T-helper 1 cell treated with Interleukin-12 subunit alpha and Interleukin-12 subunit beta and Interleukin-4 antibody, amounts not matched to agents 30 ng/mL and 1 ng/mL, for 36 hours (primary cell): ENCODE results near the gene CCDC13. TPM values are rescaled to one million over a fixed set of nuclear protein-coding genes. Genes with fewer than 3 reads are reported as not detected.

Source experiments
- intact Hi-C: fragments of 100-400 bp; cut with micrococcal nuclease; formaldehyde crosslinking; loops from one replicate; pipeline ENCODE4 v1.15.1; 2024
- total RNA-seq: library from RNA; stranded (reverse); gene quantifications from 2 replicates; pipeline ENCODE4 v1.2.3, GENCODE V29; 2022

The CCDC13 gene
- total RNA-seq, 1 donor from 2014 or later = 0.54 TPM

GRCh38 chr3:42736081-42736480, 37.0 kb downstream of the CCDC13 start:
- intact Hi-C loops = no loop called here

GRCh38 chr3:42735615-42736014, 37.4 kb downstream of the CCDC13 start:
- intact Hi-C loops = no loop called here

GRCh38 chr3:42735019-42735418, 38.0 kb downstream of the CCDC13 start:
- intact Hi-C loops = no loop called here

GRCh38 chr3:42734263-42734860, 38.7 kb downstream of the CCDC13 start:
- intact Hi-C loops = no loop called here

- intact Hi-C loops = no loop called here
Measured at GRCh38 chr3:42733501-42734262, 39.4 kb downstream of the CCDC13 start.

- intact Hi-C loops = no loop called here
Measured at GRCh38 chr3:42732829-42733459, 40.1 kb downstream of the CCDC13 start.

- intact Hi-C loops = no loop called here
Measured at GRCh38 chr3:42732196-42732828, 40.7 kb downstream of the CCDC13 start.

GRCh38 chr3:42731476-42732195, 41.4 kb downstream of the CCDC13 start:
- intact Hi-C loops = no loop called here

- intact Hi-C loops = no loop called here
Measured at GRCh38 chr3:42730706-42731420, 42.2 kb downstream of the CCDC13 start.

- intact Hi-C loops = no loop called here
Measured at GRCh38 chr3:42730294-42730693, 42.8 kb downstream of the CCDC13 start.

- intact Hi-C loops = no loop called here
Measured at GRCh38 chr3:42729404-42730145, 43.5 kb downstream of the CCDC13 start.

GRCh38 chr3:42728668-42729364, 44.2 kb downstream of the CCDC13 start:
- intact Hi-C loops = no loop called here

- intact Hi-C loops = no loop called here
Measured at GRCh38 chr3:42728056-42728455, 45.0 kb downstream of the CCDC13 start.

GRCh38 chr3:42725454-42725853, 47.6 kb downstream of the CCDC13 start:
- intact Hi-C loops = no loop called here

- intact Hi-C loops = no loop called here
Measured at GRCh38 chr3:42723219-42723618, 49.8 kb downstream of the CCDC13 start.
